ENCODE data around the gene DAGLA.

The DAGLA gene

DNA sequence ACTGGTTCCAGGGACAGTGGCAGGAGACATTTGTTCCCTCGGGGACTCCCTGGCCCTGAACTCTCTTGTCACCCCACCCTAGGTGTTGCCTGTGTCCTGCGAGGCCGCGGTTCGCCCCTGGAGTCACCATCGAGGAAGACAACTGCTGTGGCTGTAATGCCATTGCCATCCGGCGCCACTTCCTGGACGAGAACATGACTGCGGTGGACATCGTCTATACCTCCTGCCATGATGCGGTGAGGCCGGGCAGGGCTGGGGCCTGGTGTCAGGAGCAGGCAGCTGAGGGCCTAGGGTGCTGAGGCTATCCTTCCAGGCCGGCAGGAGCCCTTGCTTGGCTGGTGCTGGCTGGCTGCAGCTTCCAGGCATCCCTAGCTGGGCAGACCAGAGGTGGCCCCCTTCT lies 54.6 kb downstream of the DAGLA start:
- in situ Hi-C loops (cut with HindIII; ENCODE audit: low sequenced_read_pairs) = no loop called here
- H3K4me3 ChIP-seq (ENCODE audit: low read depth, low read length) = no peak overlapping the region
- DNase-seq (ENCODE audit: low read depth) = no peak
- TF ChIP-seq, protein P1, sequence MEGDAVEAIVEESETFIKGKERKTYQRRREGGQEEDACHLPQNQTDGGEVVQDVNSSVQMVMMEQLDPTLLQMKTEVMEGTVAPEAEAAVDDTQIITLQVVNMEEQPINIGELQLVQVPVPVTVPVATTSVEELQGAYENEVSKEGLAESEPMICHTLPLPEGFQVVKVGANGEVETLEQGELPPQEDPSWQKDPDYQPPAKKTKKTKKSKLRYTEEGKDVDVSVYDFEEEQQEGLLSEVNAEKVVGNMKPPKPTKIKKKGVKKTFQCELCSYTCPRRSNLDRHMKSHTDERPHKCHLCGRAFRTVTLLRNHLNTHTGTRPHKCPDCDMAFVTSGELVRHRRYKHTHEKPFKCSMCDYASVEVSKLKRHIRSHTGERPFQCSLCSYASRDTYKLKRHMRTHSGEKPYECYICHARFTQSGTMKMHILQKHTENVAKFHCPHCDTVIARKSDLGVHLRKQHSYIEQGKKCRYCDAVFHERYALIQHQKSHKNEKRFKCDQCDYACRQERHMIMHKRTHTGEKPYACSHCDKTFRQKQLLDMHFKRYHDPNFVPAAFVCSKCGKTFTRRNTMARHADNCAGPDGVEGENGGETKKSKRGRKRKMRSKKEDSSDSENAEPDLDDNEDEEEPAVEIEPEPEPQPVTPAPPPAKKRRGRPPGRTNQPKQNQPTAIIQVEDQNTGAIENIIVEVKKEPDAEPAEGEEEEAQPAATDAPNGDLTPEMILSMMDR (IDR thresholded peaks at IDR 0.05; ENCODE audit: low read depth, low read length, missing control alignments) = no peak

DNA sequence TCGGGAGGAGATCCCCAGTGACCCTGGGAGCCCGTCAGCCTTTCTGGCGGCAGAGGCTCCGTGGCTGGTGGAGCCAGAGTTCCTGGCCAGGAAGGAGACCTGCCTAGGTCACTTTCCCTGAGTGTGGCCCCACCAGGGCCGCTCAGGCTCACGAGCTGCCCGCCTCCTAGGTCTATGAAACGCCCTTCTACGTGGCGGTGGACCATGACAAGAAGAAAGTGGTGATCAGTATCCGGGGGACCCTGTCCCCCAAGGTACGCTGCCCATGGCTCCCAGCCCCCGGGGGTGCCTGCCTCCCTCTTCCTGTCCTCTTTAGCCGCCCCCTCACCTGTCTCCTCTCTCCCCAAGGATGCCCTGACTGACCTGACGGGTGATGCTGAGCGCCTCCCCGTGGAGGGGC lies 55.2 kb downstream of the DAGLA start:
- no peak for DNase-seq (ENCODE audit: low read depth)
- in situ Hi-C loops (cut with HindIII; ENCODE audit: low sequenced_read_pairs) = no loop called here

DNA sequence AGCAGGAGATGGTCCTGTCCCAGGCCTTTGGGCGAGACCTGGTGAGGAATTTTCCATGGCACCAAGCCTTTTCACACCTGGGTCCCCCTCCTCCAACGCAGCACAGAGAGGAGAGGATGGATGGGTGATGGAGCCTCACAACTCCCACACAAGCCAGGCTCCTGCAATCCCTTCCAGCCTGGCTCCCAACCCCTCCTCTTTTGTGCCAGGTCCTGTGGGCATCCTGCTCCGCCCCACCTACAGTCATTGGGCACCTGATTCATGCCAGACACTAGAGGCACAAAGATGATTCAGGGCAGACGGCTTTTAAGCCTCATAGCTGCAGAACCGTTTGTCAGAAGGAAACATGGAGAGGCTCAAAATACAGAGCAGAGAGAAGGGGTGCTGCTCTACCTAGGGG lies 56.1 kb downstream of the DAGLA start:
- no peak overlapping the region for H3K4me3 ChIP-seq (ENCODE audit: low read depth, low read length)
- TF ChIP-seq, protein P1 (IDR thresholded peaks at IDR 0.05; ENCODE audit: low read depth, low read length, missing control alignments) = no peak
- in situ Hi-C loops (cut with HindIII; ENCODE audit: low sequenced_read_pairs) = no loop called here
- DNase-seq (ENCODE audit: low read depth) = no peak

More for the DNA sequence above, 55.2 kb downstream of the DAGLA start:
- no peak overlapping the region for H3K4me3 ChIP-seq (ENCODE audit: low read depth, low read length)
- TF ChIP-seq, protein P1 (IDR thresholded peaks at IDR 0.05; ENCODE audit: low read depth, low read length, missing control alignments) = no peak

DNA sequence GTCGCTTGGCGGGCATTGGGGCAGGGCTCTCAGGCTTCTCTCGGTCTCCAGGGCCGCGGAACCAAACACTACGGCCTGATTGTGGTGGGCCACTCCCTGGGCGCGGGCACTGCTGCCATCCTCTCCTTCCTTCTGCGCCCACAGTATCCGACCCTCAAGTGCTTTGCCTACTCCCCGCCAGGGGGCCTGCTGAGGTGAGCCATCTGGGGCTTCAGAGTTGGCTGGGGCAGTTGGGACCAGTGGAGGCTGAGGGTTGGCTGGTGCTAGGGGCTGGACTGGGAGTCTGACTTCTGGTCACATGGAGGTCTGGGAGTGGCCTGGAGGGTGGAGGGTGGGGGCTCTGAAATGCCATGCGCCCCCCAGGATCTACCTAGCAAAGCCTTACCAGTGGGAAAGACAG lies 56.9 kb downstream of the DAGLA start:
- DNase-seq (ENCODE audit: low read depth) = no peak
- no peak overlapping the region for H3K4me3 ChIP-seq (ENCODE audit: low read depth, low read length)
- TF ChIP-seq, protein P1 (IDR thresholded peaks at IDR 0.05; ENCODE audit: low read depth, low read length, missing control alignments) = no peak
- in situ Hi-C loops (cut with HindIII; ENCODE audit: low sequenced_read_pairs) = no loop called here

DNA sequence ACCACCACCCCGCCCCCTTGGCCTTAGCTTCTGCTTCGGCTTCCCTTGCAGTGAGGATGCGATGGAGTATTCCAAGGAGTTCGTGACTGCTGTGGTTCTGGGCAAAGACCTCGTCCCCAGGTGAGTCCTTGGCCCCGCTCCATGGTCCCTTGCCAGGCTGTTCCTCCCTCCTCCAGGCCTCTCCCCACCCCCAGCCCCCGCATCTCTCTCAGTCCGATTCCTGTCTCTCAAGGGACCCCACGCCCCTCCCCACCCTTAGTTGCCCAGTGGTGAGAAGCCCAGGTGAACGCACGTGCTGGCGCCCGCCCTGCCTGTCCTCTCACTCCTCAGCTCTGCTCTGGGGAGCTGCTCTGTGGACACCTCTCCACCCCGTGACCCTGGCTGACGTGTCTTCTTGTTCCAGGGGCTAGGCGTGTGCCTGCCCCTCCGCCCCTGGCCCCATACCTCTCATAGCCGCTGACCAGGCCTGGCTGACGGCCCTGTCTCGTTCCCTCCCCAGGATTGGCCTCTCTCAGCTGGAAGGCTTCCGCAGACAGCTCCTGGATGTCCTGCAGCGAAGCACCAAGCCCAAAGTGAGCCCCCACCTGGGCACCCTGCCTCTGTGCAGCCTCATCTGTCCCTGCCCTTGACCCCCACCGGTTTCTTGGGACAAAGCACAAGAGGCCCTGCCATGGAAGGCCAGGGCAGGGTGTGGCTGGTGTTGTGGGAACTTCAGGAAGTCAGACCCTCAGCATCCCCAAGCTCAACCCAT lies 57.6 kb downstream of the DAGLA start:
- TF ChIP-seq, protein P1 (IDR thresholded peaks at IDR 0.05; ENCODE audit: low read depth, low read length, missing control alignments) = no peak

DNA sequence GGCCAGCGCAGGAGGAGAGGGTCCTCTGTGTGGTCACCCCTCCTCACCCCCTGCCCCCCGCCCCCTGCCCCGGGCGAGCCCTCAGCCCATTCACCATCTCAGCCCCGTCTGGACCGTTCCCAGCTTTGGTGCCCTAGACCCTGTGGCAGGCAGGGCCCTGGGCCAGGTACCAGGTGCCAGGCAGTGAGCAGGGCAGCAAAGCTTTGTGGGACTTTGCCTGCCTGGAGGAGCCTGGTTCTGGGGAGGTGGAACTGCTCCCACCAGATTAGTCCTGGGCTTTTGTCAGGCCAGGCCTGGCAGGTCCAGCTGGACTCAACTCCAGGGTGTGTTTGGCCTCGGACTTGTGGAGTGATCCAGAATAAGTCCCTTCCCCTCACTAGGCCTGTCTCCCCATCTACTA lies 58.6 kb downstream of the DAGLA start:
- in situ Hi-C loops (cut with HindIII; ENCODE audit: low sequenced_read_pairs) = no loop called here
- TF ChIP-seq, protein P1 (IDR thresholded peaks at IDR 0.05; ENCODE audit: low read depth, low read length, missing control alignments) = no peak
- H3K4me3 ChIP-seq (ENCODE audit: low read depth, low read length) = no peak overlapping the region
- DNase-seq (ENCODE audit: low read depth) = no peak

More for the DNA sequence above, 57.6 kb downstream of the DAGLA start:
- no peak overlapping the region for H3K4me3 ChIP-seq (ENCODE audit: low read depth, low read length)
- in situ Hi-C loops (cut with HindIII; ENCODE audit: low sequenced_read_pairs) = no loop called here
- no peak for DNase-seq (ENCODE audit: low read depth)

All from astrocyte of the cerebellum (primary cell).